Cardiac muscle cell (in vitro differentiated cells and primary cell): ENCODE data around the gene FUBP1. TPM values are rescaled to one million over a fixed set of nuclear protein-coding genes. Genes with fewer than 3 reads are reported as not detected.

Experiments
- DNase-seq, 2 donors: peaks; one replicate each; pipeline versions ENCODE4 v3.0.0 to v3.0.0-alpha.2; 2010 to 2017; ENCODE audit warnings: low read depth in 1 of 2, low spot score in 1 of 2
- H3K27ac ChIP-seq: fragments of 200-600 bp; sonication (generic); 2 replicates; pipeline ENCODE4 v1.5.1; 2016
- H3K27me3 ChIP-seq: fragments of 200-600 bp; sonication (generic); 2 replicates; pipeline ENCODE4 v1.6.0; 2016; ENCODE audit warnings: control low read depth
- H3K36me3 ChIP-seq: fragments of 200-600 bp; sonication (generic); 2 replicates; pipeline ENCODE4 v1.5.1; 2016; ENCODE audit warnings: control low read depth
- H3K4me1 ChIP-seq: fragments of 200-600 bp; sonication (generic); 2 replicates; pipeline ENCODE4 v1.8.1; 2017; ENCODE audit warnings: low read depth, mild to moderate bottlenecking, mixed run types
- H3K4me3 ChIP-seq: fragments of 200-600 bp; sonication (generic); 2 replicates; pipeline ENCODE4 v1.5.1; 2016; ENCODE audit warnings: mild to moderate bottlenecking
- H3K9me3 ChIP-seq: fragments of 200-600 bp; sonication (generic); 2 replicates; pipeline ENCODE4 v1.5.1; 2017; ENCODE audit warnings: low read depth, mild to moderate bottlenecking, control low read depth
- polyA plus RNA-seq: library from polyadenylated mRNA; unstranded; fragments of >200 nt; fragmentation: Nextera tagmentation; extraction: Ambion mirVana; gene quantifications from 2 replicates; pipeline ENCODE4 v1.2.1, GENCODE V29; 2016
- total RNA-seq: library from RNA; depleted of rRNA; stranded (reverse); fragments of >200 nt; gene quantifications from 2 replicates; pipeline ENCODE4 v1.2.3, GENCODE V29; 2016
- TF ChIP-seq, protein P1 (sequence below): IDR thresholded peaks from 2 replicates; pipeline ENCODE4 v1.5.1; 2012; ENCODE audit warnings: low read depth, mild to moderate bottlenecking, low read length

The FUBP1 gene
- total and polyA plus RNA-seq, 2 experiments from 2014 or later = 86.3 to 174 TPM

- TF ChIP-seq, protein P1, sequence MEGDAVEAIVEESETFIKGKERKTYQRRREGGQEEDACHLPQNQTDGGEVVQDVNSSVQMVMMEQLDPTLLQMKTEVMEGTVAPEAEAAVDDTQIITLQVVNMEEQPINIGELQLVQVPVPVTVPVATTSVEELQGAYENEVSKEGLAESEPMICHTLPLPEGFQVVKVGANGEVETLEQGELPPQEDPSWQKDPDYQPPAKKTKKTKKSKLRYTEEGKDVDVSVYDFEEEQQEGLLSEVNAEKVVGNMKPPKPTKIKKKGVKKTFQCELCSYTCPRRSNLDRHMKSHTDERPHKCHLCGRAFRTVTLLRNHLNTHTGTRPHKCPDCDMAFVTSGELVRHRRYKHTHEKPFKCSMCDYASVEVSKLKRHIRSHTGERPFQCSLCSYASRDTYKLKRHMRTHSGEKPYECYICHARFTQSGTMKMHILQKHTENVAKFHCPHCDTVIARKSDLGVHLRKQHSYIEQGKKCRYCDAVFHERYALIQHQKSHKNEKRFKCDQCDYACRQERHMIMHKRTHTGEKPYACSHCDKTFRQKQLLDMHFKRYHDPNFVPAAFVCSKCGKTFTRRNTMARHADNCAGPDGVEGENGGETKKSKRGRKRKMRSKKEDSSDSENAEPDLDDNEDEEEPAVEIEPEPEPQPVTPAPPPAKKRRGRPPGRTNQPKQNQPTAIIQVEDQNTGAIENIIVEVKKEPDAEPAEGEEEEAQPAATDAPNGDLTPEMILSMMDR = no peak
- no peak overlapping the region for H3K4me3 ChIP-seq
- H3K27ac ChIP-seq = peak overlapping the region; percentile 11
- H3K4me1 ChIP-seq = no peaks in the 10 kb centered on the region
- peaks cover 95% of the 10 kb centered on the region for H3K36me3 ChIP-seq
- DNase-seq = no peak
- no peaks in the 10 kb centered on the region for H3K27me3 ChIP-seq
- no peaks in the 10 kb centered on the region for H3K9me3 ChIP-seq
These were observed 17.5 kb downstream of the FUBP1 start for GRCh38 chr1:77961392-77961791.

GRCh38 chr1:77958850-77959249 lies 20.0 kb downstream of the FUBP1 start:
- DNase-seq = no peak
- Histone ChIP-seq H3K27me3 (no peaks in the 10 kb centered on the region), H3K9me3 (no peaks in the 10 kb centered on the region), H3K27ac (no peak overlapping the region), H3K4me1 (no peaks in the 10 kb centered on the region), H3K4me3 (no peak overlapping the region), H3K36me3 (peaks cover 100% of the 10 kb centered on the region)
- TF ChIP-seq, protein P1 = no peak

DNA sequence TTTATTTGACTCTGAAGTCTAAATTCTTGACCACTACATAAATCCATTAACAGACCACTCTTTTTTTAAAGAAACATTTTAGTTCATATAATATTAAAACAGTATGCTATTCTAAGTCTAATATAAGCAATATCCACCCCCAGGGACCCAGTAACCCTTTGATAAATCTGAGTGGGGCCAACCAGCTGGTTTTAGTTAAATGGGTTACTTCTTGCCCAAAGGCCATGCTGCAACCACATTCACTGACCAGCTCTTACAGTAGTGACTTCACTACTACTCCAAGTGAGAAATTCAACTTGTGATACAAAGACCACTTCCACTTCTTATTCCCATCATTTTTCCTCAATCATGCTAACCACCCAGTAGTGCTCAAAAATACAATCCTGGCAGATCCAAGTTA lies 20.5 kb downstream of the FUBP1 start:
- H3K36me3 ChIP-seq = peaks cover 100% of the 10 kb centered on the region
- TF ChIP-seq, protein P1 = no peak
- H3K4me1 ChIP-seq = no peaks in the 10 kb centered on the region
- DNase-seq = no peak
- H3K27me3 ChIP-seq = no peaks in the 10 kb centered on the region
- H3K4me3 ChIP-seq = no peak overlapping the region
- no peak overlapping the region for H3K27ac ChIP-seq
- H3K9me3 ChIP-seq = no peaks in the 10 kb centered on the region

DNA sequence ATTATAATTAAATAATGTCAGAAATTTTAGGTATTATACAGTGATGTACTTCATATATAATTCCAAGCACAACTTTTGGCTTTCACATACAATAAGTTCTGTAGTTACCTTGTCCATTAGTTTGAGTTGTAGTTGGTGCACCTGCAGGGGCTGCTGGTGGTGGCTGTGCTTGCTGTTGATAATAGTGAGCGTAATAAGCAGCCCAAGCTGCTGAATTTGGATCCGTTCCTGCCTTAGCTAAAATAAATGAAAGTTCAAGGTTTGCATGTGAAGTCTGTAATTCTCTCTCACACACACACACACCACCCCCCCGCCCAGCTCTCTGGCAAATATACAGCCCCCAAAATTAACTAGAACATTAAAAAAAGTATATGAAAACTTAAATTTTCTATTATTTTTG lies 22.4 kb downstream of the FUBP1 start:
- Histone ChIP-seq H3K27ac (no peak overlapping the region), H3K36me3 (peaks cover 96% of the 10 kb centered on the region), H3K4me1 (no peaks in the 10 kb centered on the region), H3K27me3 (no peaks in the 10 kb centered on the region), H3K9me3 (no peaks in the 10 kb centered on the region), H3K4me3 (no peak overlapping the region)
- TF ChIP-seq, protein P1 = no peak
- no peak for DNase-seq

GRCh38 chr1:77955709-77956108 lies 23.2 kb downstream of the FUBP1 start:
- TF ChIP-seq, protein P1 = no peak
- H3K36me3 ChIP-seq = peaks cover 96% of the 10 kb centered on the region

DNA sequence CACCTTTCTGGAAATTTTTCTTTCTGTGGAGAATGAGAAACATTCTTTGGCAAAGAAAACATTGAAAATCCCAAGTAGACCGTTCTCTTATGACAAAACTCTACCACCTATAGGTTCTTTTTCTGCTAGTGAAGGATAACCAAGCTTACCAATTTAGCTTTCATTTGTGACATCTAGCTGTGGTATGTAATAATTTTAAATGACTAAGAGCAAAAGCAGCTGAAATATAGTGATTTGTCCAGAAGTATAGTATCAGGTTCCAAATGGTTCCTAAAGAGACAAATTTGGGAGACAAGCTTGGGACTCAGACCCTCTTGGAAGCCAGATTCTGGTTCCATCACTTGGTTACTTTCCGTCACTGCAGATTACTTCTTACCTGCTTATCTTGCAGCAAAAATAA lies 24.4 kb downstream of the FUBP1 start:
- no peaks in the 10 kb centered on the region for H3K27me3 ChIP-seq
- TF ChIP-seq, protein P1 = no peak
- no peaks in the 10 kb centered on the region for H3K9me3 ChIP-seq
- no peak overlapping the region for H3K27ac ChIP-seq
- DNase-seq = no peak
- H3K4me1 ChIP-seq = no peaks in the 10 kb centered on the region
- H3K4me3 ChIP-seq = no peak overlapping the region
- H3K36me3 ChIP-seq = peaks cover 95% of the 10 kb centered on the region

More at GRCh38 chr1:77955709-77956108, 23.2 kb downstream of the FUBP1 start:
- Histone ChIP-seq H3K27me3 (no peaks in the 10 kb centered on the region), H3K27ac (no peak overlapping the region), H3K9me3 (no peaks in the 10 kb centered on the region), H3K4me1 (no peaks in the 10 kb centered on the region), H3K4me3 (no peak overlapping the region)
- DNase-seq = no peak
